ENCODE measurements around the gene OPA3. TPM values are rescaled to one million over a fixed set of nuclear protein-coding genes. Genes with fewer than 3 reads are reported as not detected.

The OPA3 gene
- total RNA-seq, 1 experiment from 2014 or later = 10.1 TPM

GRCh38 chr19:45499196-45500180 lies 85.1 kb downstream of the OPA3 start (continued):
- TF ChIP-seq GRHL2 (CRISPR knock-in tag; IDR thresholded peaks at IDR 0.05; ENCODE audit: insufficient replicate concordance, severe bottlenecking) (no peak), ZBTB43 (CRISPR knock-in tag; IDR thresholded peaks at IDR 0.05) (peak; percentile 86), ZNF138 (CRISPR knock-in tag; conservative IDR thresholded peaks at IDR 0.05) (peak; percentile 85; the same call in 1 of the 2 replicates)

- Mint-ChIP-seq H3K9me3 (no peaks in the 10 kb centered on the region), H3K4me1 (peaks cover 44% of the 10 kb centered on the region), H3K4me3 (peak within 1 kb of the TSS; percentile 91), H3K27me3 (ENCODE audit: low read depth) (peaks cover 39% of the 10 kb centered on the region), H3K27ac (peak within 1 kb of the TSS; percentile 98), H3K36me3 (peaks cover 3% of the 10 kb centered on the region; the same call in 1 of the 2 replicates)
- ChIA-PET POLR2A (interaction anchor here (1.2 to 3.6 kb wide), 4 partner anchors 10 to 179 kb away, joined by 4 to 33 read pairs (median 6); partner anchors contain the start of gene VASP), CTCF (interaction anchor here (0.8 to 9.1 kb wide), 17 partner anchors 10 to 179 kb away, joined by 3 to 145 read pairs (median 5); partner anchors contain the start of gene VASP)
- DNase-seq (ENCODE audit: low spot score) (peak; percentile 80), ATAC-seq (peak; percentile 2)
- no peak for TF ChIP-seq ZNF396 (CRISPR knock-in tag; IDR thresholded peaks at IDR 0.05; ENCODE audit: borderline replicate concordance)
- TF ChIP-seq ZNF219 (CRISPR knock-in tag; IDR thresholded peaks at IDR 0.05; ENCODE audit: borderline replicate concordance) = peak; percentile 86; the same call in 1 of the 2 replicates
- peak; percentile 89; the same call in 1 of the 2 replicates for TF ChIP-seq MLX (CRISPR knock-in tag; IDR thresholded peaks at IDR 0.05)
- TF ChIP-seq NFATC4 (CRISPR knock-in tag; IDR thresholded peaks at IDR 0.05) = no peak
- TF ChIP-seq NFE2L1 (CRISPR knock-in tag; IDR thresholded peaks at IDR 0.05) = no peak
- peak; percentile 73; the same call in 1 of the 2 replicates for TF ChIP-seq ZNF232 (CRISPR knock-in tag; IDR thresholded peaks at IDR 0.05)
- peak; percentile 95 for TF ChIP-seq IRF1 (CRISPR knock-in tag; IDR thresholded peaks at IDR 0.05)
- peak; percentile 50; the same call in 1 of the 2 replicates for TF ChIP-seq CREB1 (CRISPR knock-in tag; IDR thresholded peaks at IDR 0.05)
- TF ChIP-seq FOXP4 (CRISPR knock-in tag; IDR thresholded peaks at IDR 0.05) = peak; percentile 98
- peak; percentile 69; the same call in 1 of the 2 replicates for TF ChIP-seq E2F4 (CRISPR knock-in tag; IDR thresholded peaks at IDR 0.05; ENCODE audit: borderline replicate concordance, low read depth)
- 0 out of 2 replicates have a peak, but pooled peaks have one; percentile 2 for TF ChIP-seq ZNF263 (CRISPR knock-in tag; IDR thresholded peaks at IDR 0.05; ENCODE audit: low read depth)
- peak; percentile 92 for TF ChIP-seq ZNF138 (CRISPR knock-in tag; conservative IDR thresholded peaks at IDR 0.05)
- no peak for TF ChIP-seq EMX1 (CRISPR knock-in tag; IDR thresholded peaks at IDR 0.05)
- no peak for TF ChIP-seq MXD4 (CRISPR knock-in tag; IDR thresholded peaks at IDR 0.05; ENCODE audit: borderline replicate concordance)
- peak; percentile 68; the same call in 1 of the 2 replicates for TF ChIP-seq ZNF281 (CRISPR knock-in tag; IDR thresholded peaks at IDR 0.05)
- peak; percentile 53; the same call in 1 of the 2 replicates for TF ChIP-seq SP1 (CRISPR knock-in tag; conservative IDR thresholded peaks at IDR 0.05)
- no peak for TF ChIP-seq ATF3 (CRISPR knock-in tag; conservative IDR thresholded peaks at IDR 0.05)
- peak; percentile 66; the same call in 1 of the 2 replicates for TF ChIP-seq E2F1 (CRISPR knock-in tag; IDR thresholded peaks at IDR 0.05)
- TF ChIP-seq MAX (CRISPR knock-in tag; IDR thresholded peaks at IDR 0.05) = no peak
Observed at GRCh38 chr19:45498411-45499195, 86.0 kb downstream of the OPA3 start, which contains the start of gene PPM1N. TSS of gene PPM1N (plus strand) at chr19:45498443. CDS start at chr19:45498473, 30 bp downstream.

Data from WTC11 (cell line).